Ammon's horn (tissue), 1 donor: ENCODE measurements around the gene ZNF385D.

Experiments used
- DNase-seq: peaks from one replicate; pipeline ENCODE4 v3.0.0-alpha.2; 2016; ENCODE audit warnings: low spot score

Gene ZNF385D

GRCh38 chr3:21750831-21751391 lies at the start of gene ZNF385D:
Gene ZNF385D, minus strand, starts transcription at chr3:21751210. Its CDS starts 294 bp downstream, at chr3:21750916.
- peak; percentile 34 for DNase-seq

GRCh38 chr3:21798356-21799088 lies 47.5 kb upstream of the ZNF385D start:
- no peak for DNase-seq

GRCh38 chr3:21795921-21796320 lies 44.9 kb upstream of the ZNF385D start:
- DNase-seq: no peak

- no peak for DNase-seq
Measured at GRCh38 chr3:21795152-21795837, 44.3 kb upstream of the ZNF385D start.

GRCh38 chr3:21794291-21794690 lies 43.3 kb upstream of the ZNF385D start:
- DNase-seq: no peak

- DNase-seq: no peak
Measured at GRCh38 chr3:21792176-21792575, 41.2 kb upstream of the ZNF385D start.

GRCh38 chr3:21791356-21791755 lies 40.3 kb upstream of the ZNF385D start:
- DNase-seq: no peak

GRCh38 chr3:21790466-21790865 lies 39.5 kb upstream of the ZNF385D start:
- no peak for DNase-seq

GRCh38 chr3:21789730-21790129 lies 38.7 kb upstream of the ZNF385D start:
- no peak for DNase-seq

GRCh38 chr3:21786438-21786797 lies 35.4 kb upstream of the ZNF385D start:
- no peak for DNase-seq

- DNase-seq: no peak
Measured at GRCh38 chr3:21785765-21786437, 34.9 kb upstream of the ZNF385D start.

- DNase-seq: no peak
Measured at GRCh38 chr3:21783839-21784238, 32.8 kb upstream of the ZNF385D start.

GRCh38 chr3:21781355-21781754 lies 30.3 kb upstream of the ZNF385D start:
- DNase-seq: no peak

- peak; percentile 25 for DNase-seq
Measured at GRCh38 chr3:21779909-21780308, 28.9 kb upstream of the ZNF385D start.

GRCh38 chr3:21778715-21779114 lies 27.7 kb upstream of the ZNF385D start:
- no peak for DNase-seq

- no peak for DNase-seq
Measured at GRCh38 chr3:21777821-21778220, 26.8 kb upstream of the ZNF385D start.

- no peak for DNase-seq
Measured at GRCh38 chr3:21766002-21766401, 15.0 kb upstream of the ZNF385D start.

- no peak for DNase-seq
Measured at GRCh38 chr3:21755896-21756295, 4.9 kb upstream of the ZNF385D start.

GRCh38 chr3:21754839-21755238 lies 3.8 kb upstream of the ZNF385D start:
- no peak for DNase-seq

GRCh38 chr3:21752749-21753347 lies 1.8 kb upstream of the ZNF385D start:
- peak; percentile 61 for DNase-seq

GRCh38 chr3:21751886-21752285 lies 876 bp upstream of the ZNF385D start:
- no peak for DNase-seq

GRCh38 chr3:21750080-21750696 lies 822 bp downstream of the ZNF385D start:
- DNase-seq: no peak
